Cerebellar nuclear complex (tissue), 1 donor: ENCODE measurements around the gene DROSHA.

Experiments used
- DNase-seq, 2 experiments: peaks; one replicate each; lab custom pipeline; 2025; lab: John Stamatoyannopoulos, UW

DROSHA gene

DNA sequence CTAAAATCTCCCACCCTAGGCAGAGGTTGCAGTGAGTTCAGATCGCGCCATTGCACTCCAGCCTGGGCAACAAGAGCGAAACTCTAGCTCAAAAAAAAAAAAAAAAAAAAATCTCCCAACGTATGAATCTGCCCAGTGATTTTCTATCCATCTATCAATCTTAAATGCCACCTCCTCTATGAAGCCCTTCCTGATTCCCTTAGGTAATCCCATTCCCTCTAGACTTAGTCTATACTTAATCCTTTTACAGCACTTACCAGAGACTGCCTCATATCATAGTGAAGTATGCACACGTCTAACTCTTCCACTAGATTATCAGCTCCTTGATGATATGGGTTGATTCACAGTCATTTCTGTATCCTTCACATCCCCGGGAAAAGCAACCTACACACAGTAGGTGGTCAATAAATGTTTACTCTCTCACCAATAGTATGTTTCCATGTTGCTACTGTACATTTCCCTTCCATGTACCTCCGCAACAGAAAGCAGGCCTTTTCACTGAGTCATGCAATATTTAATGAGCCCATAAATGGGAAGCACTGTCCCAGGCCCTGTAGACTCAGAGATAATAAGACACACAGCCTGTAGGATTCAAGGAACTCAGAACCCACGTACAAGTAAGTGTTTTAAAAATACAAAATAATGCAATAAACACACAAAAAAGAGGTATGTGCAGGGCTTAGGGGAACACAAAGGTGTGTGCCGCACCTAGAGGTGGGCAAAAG lies 1.2 kb downstream of the DROSHA start:
- no peak for DNase-seq

GRCh38 chr5:31523041-31523440 lies 8.9 kb downstream of the DROSHA start:
- DNase-seq: no peak

- no peak for DNase-seq
Measured at GRCh38 chr5:31516802-31517201, 15.1 kb downstream of the DROSHA start.

DNA sequence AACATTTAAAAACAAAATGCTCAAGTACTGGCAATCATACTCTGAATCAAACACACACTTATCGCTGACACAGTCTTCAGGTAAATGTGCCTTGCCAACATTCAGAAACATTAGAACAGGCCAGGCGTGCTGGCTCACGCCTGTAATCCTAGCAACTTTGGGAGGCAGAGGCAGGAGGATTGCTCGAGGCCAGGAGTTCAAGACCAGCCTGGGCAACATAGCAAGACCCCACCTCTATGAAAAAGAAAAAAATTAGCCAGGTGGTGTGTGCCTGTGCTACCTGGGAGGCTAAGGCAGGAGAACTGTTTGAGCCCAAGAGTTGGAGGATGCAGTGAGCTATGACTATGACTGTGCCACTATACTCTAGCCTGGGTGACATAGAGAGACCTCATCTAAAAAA lies 20.6 kb downstream of the DROSHA start:
- DNase-seq: no peak

- DNase-seq: no peak
Measured at GRCh38 chr5:31504529-31504928, 27.4 kb downstream of the DROSHA start.

GRCh38 chr5:31502506-31502905 lies 29.4 kb downstream of the DROSHA start:
- peak; percentile 87 to 90 for DNase-seq

GRCh38 chr5:31500256-31500655 lies 31.6 kb downstream of the DROSHA start:
- DNase-seq: no peak

DNA sequence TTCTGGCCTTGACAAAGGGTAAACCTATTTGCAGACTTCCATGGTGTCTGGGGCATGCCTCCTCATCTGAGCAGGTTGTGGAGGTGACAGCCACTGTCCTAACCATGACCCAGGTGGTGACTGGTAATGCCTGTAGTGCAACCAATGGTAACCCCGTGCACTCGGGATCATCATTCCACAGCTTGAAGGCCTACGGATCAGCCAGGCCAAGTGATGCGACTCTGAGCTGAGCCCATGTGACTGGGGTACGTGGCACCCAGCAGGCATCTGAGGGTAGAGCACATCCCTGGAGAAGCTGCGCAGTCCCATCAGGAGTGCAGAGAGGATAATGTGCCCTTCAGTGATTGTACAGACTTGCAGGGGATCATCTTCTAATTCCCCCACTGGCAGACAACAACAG lies 35.0 kb downstream of the DROSHA start:
- DNase-seq: no peak

DNA sequence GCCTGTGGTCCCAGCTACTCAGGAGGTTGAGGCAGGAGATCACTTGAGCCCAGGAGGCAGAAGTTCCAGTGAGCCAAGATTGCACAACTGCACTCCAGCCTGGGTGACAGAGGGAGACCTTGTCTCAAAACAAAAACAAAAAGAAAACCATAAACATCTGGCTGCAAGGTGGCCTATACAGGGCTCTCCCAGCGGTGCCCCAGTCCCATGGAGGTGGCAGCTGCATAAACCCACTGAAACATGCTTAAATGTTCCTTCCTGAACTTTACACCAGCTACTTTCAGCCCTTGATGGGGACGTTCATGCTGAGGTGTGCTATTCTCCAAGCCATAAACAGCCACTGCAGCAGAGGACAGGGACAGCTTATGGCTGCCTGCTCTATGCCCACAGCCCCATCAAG lies 35.6 kb downstream of the DROSHA start:
- no peak for DNase-seq

GRCh38 chr5:31495336-31495735 lies 36.6 kb downstream of the DROSHA start:
- no peak for DNase-seq

DNA sequence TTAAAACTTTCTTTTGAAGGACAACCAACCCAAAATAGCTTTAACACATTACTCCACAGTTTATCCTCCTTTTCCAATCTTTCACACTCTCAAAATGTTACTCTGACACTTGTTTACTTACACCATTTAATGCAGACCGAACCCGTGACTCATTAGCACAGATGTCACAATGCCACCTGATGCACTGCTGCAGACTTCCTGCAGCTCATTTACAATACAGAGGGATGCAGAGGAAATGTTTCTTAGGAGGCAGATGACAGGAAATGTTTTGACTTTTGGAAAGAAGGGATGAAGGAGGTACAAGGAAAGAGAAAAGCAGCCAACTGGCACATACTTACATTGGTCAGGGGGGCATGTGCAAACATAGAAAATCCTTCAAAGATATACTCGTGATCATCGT lies 39.0 kb downstream of the DROSHA start:
- DNase-seq: no peak

DNA sequence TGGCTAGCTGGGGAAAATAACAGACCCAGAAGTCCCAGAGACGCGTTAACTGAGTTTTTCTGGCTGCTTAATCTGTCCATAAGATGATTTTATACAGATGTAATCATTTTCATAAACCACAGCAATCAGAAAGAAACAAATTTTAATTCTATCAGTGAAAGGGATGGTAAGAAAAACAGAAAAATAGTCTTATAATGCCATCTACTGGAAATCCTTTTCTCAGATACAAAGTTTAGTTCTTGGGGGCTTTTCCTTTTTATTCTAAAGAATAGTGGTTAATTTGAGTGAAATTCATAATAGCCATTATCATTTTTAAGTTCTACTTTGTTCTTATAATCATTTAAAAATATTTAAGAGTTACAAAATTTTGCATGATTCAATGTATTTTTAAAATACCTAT lies 44.4 kb downstream of the DROSHA start:
- no peak for DNase-seq

DNA sequence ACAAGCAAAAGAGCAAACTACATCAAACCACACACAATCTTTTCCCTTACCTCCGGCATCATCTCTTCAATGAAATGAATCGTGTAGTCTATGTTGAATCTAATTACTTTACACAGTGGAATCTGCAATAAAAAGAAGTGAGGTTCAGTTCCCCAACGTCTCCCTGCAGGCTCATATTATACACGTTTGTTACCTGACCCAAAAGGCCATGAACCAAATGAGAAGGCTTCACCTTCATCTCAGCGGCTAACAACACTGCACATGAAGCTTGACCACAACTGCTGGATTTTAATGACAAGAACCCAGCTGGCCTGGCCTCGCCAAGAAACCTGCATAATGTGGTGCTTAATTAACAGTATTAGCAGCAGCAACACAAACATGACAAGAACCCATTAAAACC lies 45.5 kb downstream of the DROSHA start:
- DNase-seq: no peak

GRCh38 chr5:31485376-31486207 lies 46.3 kb downstream of the DROSHA start:
- no peak for DNase-seq

DNA sequence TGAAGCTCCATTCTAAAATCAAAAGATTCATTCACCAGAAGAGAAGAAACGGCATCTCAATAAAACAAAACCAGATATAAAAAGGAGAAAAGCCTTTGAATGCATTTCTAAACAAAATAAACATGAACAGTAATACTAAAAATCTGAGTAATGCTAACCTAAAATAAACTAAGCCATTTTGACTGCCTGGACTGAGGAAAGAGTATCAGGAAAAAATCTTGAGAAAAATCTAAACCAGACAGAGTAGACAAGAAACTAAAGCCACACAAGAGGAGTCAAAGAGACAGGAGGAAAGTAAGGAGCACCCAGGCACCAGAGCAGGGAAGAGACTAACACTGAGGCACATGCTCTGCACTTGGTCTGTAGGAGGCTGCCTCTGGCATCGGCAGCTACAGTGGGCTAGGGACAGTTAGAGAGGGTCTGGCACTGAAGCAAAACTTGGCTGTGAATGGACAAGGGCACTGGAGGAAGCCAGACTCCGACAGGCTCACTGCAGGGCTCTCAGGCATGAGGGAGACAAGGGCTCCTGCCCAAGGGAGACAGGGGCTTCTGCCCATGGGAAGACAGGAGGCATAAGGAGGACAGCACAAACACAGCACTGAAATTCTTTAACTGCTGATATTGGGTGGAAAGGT lies 50.2 kb downstream of the DROSHA start:
- DNase-seq: no peak

DNA sequence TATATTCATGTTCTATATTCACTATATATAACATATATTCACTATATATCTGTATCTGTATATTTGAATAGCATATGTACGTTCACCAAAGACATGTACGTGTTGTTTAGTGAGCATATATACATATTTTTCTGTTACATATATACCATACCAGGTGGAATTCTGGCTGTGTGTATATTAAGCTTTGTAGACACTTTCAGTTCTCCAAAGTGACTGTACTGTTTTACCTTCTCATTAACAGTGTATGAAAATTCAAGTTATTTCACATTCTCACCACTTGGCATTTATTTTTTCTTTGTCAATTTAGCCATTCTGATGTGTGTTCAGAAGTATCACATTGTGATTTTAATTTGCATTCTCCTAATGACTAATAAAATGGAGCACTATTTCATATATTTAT lies 52.2 kb downstream of the DROSHA start:
- DNase-seq: no peak

DNA sequence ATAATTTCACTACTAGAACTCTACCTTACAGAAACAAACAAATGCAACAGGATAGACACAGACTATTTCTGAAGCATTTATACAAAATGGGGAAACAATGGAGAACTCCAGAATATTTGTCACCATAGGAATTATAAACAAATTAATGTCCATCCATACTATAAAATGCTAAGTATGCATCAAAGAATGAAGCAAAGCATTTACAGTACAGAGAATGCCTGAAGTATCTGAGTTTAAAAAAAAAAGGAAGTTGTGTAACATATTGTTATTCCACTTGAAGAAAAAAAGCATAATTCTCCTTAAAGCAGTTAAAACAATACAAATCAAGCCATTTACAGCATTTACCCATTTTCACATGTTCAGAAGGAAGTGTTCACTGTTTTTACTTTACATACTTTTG lies 53.0 kb downstream of the DROSHA start:
- no peak for DNase-seq

GRCh38 chr5:31477971-31478370 lies 53.9 kb downstream of the DROSHA start:
- no peak for DNase-seq

GRCh38 chr5:31477516-31477915 lies 54.4 kb downstream of the DROSHA start:
- DNase-seq: no peak

GRCh38 chr5:31476738-31477141 lies 55.2 kb downstream of the DROSHA start:
- no peak for DNase-seq

DNA sequence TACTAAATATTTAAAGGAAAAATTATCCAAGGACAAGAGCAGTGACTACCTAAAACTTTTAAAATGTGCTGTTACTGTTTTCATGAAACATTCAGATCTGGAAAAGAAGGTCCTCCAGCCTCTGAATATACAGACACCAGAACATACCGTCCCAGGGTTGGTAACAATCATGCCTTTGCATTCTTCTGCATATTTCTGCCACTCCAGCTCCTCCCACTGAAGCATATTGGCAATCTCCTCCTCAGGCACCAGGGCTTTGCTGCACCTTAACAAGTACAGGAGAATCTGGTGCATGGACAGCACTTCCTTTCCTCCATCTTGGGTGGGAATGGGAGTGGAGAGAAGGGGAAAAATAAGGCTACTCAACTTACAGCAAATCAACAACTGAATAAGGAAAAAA lies 60.0 kb downstream of the DROSHA start:
- DNase-seq: no peak

DNA sequence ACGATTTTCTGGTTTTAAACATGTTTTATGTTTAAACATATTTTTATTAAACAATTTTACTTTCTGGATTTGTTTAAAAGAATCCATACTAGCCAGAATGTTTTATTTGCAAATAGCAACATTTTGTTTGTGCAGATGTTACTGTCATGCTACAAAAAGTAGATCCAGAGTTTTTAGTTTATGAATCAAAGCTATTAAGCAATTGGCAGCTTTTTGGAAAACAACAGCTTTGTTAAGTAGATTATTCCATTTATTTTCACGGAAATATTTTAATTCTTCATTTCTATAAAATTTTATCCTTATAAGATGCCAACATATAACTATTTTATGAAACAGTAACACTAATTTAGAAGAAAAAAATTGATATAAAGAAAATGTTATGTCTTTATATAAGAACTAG lies 60.9 kb downstream of the DROSHA start:
- no peak for DNase-seq

GRCh38 chr5:31470608-31471007 lies 61.3 kb downstream of the DROSHA start:
- DNase-seq: no peak
